Hypothalamus (tissue), 51 donors: ENCODE data around the gene OOSP3.
"Not testable (repeated sequence)": the region's sequence is repeated elsewhere in the genome, so short reads cannot be mapped to it uniquely, and the experiment has no call there.

Source experiments
- DNase-seq, 51 donors: peaks; one replicate each; lab custom pipeline; 2025; lab: John Stamatoyannopoulos, UW

Gene OOSP3

DNA sequence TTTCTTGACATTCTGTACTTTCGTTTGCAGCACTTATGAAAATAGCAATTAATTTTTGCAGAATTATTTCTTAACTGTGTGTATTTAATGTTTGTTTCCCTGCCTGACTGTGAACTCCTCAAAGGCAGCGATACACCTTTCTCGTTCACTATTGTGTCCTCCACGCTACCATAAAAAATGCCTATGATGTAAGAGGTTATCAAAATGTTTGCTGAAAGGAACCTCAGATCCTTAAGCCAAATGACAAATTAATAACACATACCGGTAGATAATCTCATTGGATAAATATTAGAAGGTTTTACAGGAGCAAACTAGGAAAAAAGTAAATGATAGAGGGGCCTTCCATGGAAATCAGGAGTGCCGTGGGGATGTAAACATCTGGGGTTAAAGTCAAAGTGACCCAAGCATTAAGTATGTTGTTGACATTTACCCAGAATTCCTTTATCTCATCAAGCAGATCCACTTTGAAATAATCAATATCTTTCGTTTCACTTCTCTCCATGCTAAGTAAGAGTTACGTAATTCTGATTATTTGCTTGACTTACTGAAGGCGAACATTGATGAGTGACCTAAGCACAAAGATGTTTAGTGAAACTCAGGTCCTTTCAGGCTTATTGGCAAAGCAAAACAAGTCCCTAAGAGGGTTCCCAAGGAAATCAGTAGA, 2.6 kb upstream of the OOSP3 start:
- no peak for DNase-seq

DNA sequence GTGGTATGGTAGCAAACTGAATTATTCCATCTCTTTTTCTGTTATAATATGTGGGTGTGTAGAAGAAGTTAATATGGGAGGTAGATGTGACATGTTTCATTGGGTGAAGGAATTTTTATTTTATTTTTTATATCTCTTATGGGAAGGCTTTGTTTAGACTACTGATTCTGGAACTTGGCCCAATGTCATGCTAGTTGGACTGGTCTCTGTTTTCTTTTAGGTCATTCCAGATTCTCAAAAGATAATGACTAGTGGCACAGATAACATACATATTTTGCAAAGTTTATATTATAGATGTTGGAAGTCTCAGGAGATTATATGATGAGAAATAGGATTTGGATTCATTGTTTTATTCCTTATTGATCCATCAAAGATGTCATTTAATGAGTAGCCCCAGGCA, 1.3 kb upstream of the OOSP3 start:
- DNase-seq = no peak

DNA sequence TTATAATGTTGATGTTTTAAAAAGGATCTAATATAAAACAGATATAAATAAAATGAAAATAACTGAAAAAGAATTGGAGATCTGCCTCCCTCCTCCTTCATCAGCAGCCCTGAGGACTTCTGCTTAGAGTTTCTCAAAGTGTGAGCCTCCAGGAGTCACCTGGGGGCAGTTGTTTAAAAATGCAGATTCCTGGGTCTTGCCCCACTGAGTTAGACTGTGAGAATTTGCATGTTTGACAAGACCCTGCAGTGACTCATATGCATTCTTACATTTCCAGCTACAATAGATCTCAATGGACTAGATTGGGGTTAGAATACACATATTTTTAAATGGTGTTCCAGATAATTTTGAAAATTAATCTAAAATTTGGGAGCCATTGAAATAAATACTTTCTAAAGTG, 798 bp upstream of the OOSP3 start:
- no peak for DNase-seq

DNA sequence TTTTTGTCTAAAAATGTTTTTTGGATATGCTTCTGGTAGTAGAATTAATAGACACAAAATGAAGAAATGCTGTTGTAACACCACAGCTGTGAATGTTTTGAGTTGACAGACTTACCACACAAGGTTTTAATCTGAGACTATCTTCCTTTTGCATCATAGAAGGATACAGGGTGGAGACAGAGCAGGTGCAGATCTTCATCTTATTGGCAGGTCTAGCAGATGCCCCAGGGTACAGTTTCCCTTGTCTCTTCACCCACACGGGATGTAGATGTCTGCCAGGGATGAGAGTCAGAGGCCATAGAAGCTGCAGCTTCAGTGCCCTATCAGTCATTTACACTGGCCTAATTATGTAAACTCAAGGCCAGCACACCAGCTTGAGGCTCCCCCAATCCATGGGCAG, 985 bp downstream of the OOSP3 start:
- no peak for DNase-seq

DNA sequence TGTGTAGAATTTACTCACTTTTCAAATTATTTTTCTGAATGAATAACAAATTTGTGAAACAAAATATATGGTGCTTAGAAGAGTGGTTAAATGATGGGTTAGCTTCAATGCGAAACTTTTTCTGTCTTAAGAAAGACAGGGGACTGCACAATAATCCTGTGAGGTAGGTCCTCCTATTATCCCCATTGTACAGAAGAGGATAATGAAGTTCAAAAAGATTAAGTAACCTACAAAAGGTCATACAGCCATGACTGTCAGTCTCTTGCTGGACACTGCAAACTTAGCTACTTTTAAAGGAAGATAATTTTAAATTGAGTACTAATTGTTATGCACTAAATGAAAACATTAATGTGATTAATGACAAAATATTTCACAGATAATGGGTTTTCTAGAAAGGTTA, 5.0 kb downstream of the OOSP3 start:
- no peak for DNase-seq

DNA sequence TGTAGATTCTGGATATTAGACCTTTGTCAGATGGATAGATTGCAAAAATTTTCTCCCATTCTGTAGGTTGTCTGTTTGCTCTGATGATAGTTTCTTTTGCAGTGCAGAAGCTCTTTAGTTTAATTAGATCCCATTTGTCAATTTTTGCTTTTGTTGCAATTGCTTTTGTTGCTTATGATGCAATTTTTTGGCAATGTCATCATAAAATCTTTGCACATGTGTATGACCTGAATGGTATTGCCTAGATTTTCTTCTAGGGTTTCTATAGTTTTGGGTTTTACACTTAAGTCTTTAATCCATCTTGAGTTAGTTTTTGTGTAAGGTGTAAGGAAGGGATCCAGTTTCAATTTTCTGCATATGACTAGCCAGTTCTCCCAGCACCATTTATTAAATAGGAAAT, 8.6 kb downstream of the OOSP3 start:
- DNase-seq = not testable (repeated sequence)

DNA sequence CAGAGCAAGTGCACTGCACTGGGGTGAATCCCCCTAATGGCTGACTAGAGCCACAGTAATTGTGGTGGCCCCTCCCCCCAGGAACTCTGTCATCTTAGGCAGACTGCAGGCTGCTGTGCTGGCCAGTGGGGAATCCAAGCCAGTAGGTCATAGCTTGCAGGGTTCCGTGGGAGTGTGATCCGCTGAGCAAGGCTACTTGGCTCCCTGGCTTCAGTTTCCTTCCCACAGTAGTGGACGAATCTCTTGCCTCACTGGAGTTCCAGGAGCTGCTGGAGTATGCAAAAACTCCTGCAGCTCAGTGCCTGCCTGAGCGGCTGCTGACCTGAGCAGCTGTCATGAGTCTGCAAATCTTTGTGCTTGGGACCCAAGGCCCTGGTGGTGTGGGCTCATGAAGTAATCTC, 13.2 kb downstream of the OOSP3 start:
- DNase-seq = no peak

DNA sequence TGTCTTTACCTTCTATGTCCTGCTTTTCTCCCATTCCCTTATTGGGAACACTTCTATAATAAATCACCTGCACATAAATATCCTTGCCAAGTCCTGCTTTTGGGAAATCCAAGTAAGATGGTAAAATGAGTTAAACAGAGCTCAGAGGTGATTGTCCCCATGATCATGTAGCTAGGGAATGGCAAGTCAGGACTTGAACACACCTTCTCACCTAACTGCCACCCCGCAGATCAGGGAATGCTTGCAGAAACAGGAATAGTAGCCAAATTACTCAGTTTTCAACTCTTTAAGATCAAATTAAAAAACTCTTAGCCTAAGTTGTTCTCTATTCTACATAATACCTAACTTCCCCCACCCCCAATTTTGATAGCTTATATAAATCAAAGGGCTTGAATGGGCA, 16.0 kb downstream of the OOSP3 start:
- DNase-seq = no peak

DNA sequence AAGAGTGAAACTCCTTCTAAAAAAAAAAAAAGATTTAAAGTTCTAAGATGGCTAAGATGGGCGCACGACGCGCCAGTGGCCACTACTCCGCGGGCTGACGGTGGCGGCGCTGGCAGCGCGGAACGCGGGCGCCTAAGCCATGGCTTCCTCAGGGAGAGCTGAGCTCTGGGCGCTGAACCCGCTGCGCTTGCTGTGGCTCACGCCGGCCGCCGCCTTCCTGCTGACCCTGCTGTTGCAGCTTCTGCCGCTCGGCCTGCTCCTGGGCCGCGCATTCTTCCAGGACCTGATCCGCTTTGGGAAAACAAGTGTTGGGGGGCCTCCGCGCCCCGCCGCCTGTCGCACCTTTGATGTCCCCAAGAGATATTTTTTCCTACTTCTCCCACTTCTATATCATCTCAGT, 19.5 kb downstream of the OOSP3 start:
- DNase-seq = no peak

DNA sequence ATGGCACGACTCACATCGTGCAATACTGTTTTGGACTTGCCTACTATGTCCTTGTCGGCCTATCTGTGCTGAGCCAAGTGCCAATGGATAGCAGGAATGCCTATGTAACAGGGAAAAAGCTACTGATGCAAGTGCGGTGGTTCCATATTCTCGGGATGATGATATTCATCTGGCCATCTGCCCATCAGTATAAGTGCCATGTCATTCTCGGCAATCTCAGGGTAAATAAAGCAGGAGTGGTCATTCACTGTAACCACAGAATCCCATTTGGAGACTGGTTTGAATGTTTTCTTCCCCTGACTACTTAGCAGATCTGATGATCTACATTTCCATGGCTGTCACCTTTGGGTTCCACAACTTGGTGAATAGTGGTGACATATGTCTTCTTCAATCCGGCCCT, 20.1 kb downstream of the OOSP3 start:
- no peak for DNase-seq

DNA sequence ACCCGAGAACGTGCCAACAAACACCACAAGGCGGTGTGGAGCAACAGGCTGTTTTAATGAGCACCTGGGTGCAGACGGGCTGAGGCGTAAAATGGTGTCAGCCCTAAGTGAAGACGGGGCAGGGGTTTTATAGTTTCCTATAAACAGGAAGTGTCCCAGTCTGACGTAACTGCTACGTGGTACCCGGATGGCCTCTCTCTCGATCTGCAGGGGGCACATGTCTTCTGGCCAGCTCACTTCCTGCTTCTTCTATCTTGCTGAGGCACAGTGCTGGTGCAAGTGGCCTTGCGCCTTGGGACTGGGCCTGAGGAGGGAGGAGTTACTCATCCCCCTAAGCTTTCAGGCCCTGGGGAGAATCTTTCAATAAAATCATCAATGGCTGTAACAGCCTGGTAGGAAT, 20.9 kb downstream of the OOSP3 start:
- DNase-seq = no peak

DNA sequence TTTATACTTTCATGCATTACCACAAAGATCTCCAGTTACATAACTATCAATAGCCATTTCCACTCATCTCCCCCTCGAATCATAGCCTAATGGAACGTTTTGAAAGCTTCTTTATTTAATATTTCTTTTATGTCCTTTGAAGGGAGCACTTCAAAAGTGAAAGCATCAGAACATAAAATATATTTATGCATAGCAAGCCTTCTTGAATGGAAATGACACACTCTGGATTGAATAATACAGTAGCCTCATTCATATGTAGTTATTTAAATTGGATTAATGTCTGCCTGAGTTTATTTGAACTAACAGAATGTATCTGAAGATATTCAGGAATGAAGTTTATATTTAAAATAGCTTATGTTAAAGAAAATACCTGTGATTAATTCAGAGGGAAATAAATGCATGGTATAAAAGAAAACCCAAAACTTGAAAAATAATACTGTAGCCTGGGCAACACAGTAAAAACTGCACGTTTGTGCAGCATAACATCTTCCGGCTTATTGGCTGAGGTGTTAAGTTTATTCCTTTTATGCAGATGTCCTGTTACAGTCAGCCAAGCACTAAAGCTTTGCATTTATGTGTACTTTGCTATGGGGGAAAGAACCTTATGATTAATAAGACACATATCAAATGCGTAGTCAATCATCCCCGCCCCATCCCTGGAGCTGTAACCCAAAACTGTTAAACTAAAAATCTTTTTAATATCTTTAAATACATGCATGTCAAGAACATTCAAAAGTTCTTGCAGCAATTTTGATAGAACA, 22.0 kb downstream of the OOSP3 start:
- DNase-seq = no peak

DNA sequence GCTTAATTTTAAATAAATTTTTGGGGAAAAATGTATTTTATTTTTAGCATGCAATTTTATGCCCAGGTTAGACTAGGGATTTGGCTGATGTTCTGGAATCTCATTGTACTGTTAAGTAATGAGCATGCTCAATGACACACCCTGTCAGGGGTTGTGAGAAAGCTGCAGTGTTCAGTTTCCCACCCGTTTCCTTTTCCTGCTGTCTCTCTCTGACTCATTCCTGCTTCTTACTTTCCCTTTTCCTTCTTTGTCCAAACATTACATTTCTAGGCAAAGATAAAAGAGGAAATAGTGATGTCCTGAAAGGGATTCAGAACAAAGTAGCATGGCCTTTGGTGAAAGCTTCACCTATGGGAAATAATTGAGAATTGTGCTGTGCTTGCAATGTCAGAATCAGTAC, 22.7 kb downstream of the OOSP3 start:
- DNase-seq = no peak

DNA sequence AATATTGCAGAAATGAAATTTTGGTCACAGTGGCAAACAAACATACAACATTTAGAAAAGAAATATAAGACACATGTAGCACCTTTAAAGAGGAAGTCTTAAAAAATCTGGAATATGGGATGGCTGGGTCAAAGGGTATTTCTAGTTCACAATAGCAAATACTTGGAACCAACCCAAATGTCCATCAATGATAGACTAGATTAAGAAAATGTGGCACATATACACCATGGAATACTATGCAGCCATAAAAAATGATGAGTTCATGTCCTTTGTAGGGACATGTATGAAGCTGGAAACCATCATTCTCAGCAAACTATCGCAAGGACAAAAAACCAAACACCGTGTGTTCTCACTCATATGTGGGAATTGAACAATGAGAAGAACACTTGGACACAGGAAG, 25.0 kb downstream of the OOSP3 start:
- not testable (repeated sequence) for DNase-seq

DNA sequence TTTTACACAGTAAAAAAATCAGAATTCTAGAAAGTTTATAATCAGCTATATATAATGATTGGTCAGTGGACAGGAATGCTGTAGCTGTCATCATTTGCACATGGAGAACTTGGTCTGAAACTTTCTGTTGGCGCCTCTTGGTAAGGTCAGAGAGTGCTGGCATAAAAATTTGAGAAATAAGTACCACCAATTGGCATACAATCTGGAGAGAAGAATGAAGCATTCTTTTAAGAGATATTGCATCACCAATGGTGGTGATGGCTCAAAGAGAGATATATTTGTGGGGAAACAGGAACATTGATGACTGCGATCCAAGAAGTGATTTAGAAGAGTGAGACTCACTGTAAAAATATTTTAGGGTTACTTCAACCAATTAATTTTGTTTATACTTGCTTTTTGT, 39.9 kb downstream of the OOSP3 start:
- no peak for DNase-seq

DNA sequence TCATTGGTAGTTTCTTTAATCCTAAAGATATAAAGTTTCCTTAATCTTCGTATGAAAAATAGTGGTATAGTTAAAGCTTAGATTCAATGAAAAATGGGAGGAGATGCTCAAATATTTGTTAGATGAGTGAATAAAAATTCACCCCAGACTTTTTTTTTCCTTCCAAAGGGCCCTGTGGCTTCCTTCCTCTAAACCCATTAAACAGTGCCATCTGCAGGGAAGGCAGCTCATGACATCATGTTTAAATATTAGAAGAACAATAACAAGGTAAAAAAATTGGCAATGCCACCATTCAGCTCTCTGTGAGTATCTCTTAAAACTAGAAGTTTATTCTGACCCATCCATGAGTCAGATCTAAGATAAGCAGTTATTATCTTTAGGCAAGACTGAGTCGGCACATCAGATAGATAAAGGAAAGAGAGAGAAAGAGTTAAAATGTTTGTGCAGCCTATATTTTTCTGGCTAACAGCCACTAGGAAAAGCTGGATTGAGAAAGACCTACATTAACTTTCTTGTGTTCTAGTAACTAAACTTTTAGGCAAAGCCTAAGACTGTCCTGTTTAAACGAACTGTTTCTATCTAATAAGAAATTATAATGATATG, 40.5 kb downstream of the OOSP3 start:
- DNase-seq = no peak

DNA sequence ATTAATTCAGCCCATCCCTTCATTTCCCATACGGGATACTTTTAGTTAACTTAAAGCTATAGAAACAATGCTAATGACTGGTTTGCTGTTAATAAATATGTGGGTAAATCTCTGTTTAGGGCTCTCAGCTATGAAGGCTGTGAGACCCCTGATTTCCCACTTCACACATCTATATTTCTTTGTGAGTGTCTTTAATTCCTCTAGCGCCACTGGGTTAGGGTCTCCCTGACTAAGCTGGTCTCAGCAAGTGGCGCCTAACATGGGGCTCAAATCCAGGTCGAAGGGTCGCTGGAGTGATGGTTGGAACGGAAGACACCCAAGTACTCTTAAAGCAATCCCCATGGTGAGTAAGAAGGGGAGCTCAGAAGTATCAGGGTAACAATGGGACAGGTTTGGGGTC, 45.2 kb downstream of the OOSP3 start:
- DNase-seq = no peak

DNA sequence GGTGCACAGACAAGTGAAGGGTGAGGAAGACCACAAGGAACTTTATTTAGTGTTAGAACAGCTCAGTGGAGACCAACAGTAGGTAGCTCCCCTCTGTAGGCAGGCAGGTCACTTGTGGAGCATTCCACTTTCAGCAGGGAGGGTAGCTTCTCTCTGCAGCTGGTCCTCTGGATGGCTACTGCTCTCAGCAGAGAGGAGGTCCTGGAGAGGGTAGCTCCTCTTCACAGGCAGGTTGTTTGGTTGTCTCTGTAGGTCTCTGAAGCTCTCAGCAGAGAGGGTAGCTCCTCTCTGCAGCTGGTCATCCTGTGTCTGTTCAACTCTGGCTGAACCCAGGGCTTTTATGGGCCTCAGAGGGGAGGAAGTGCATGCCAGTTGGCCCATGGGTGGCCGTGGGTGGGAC, 53.1 kb downstream of the OOSP3 start:
- no peak for DNase-seq

DNA sequence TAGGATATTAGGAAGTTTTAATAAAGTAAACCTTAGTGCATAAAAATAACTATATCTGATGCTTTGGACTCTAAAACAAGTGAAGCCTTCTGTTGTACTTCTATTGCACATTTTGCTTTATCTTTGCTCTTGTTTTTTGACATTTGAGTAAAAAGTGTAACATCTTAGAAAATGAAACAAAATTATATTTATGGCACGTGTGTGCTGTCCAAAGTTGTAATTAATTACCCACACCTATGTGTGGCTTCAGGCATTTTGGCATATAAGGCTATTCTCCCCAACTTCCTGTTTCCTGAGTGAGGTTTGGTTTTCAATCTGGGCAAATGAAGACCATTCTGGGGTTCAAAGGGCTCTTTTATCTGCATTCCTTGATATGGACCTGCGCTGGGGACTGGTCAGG, 59.5 kb downstream of the OOSP3 start, which contains the start of gene OOSP1:
TSS of gene OOSP1 (plus strand) at position 301 of the 400 bp plus-strand sequence. CDS start at position 324, 23 bp downstream.
- DNase-seq = no peak

DNA sequence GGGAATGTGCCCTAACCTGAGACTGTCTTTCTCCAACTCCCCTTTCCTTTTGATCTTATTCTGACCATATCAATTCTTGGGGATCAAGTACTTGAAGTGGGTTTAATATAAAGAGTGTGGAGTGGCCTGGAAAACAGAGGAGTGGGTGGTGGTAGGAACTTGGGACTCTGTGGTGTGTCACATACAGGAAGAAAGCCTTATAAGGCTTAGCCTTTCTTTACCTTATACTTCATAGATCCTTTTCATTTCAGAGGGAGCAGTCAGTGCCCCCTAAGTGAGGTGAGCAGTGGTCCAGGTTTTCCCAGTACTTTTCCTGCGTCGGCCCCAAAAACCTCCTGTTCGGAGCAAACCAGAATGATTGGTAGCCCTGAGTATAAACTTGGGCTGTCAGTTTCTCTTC, 60.1 kb downstream of the OOSP3 start:
- no peak for DNase-seq

DNA sequence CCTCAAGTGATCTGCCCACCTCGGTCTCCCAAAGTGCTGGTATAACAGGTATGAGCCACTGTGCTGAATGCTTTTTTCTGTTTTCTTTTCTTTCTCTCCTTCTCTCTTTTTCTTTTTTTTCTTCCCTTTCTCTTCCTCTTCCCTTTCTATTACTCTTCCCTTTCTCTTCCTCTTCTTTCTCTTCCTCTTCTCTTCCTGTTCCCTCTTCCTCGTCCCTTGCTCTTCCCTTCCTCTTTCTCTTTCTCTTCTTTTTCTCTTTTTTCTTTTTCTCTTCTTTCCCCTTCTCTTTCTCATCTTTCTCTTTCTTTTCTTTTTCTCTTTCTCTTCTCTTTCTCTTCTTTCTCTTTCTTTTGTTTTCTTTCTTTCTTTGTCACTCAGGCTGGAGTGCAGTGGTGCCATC, 60.9 kb downstream of the OOSP3 start:
- DNase-seq = no peak

DNA sequence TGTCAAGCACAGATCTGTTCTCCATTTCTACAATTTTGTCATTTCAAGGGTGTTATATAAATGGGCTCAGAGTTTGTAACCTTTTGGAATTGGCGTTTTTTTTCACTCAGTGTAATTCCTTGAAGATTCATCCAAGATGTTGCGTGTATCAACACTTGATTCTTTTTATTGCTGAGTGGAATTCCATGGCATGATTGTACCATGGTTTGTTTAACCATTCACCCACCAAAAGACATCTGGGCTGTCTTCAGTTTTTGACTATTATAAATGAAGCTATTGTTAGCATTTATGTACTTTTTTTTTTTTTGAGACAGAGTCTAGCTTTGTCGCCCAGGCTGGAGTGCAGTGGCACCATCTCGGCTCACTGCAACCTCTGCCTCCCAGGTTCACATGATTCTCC, 62.5 kb downstream of the OOSP3 start:
- DNase-seq = no peak
